Fibroblast of pulmonary artery (primary cell): Measurements from ENCODE around the gene PAFAH1B1.

Source experiments
- DNase-seq: peaks from one replicate; pipeline ENCODE4 v3.0.0-alpha.2; 2010; ENCODE audit warnings: low read depth
- H3K4me3 ChIP-seq: replicated peaks from 2 replicates; pipeline ENCODE4 v1.5.1; 2011; ENCODE audit warnings: low read depth, mild to moderate bottlenecking, control low read depth, low read length, moderate library complexity
- TF ChIP-seq, protein P1 (sequence below): IDR thresholded peaks from 2 replicates; pipeline ENCODE4 v1.5.1; 2011; ENCODE audit warnings: mild to moderate bottlenecking, control low read depth, low read length, inconsistent platforms; ENCODE audit errors: missing control alignments

Gene PAFAH1B1

DNA sequence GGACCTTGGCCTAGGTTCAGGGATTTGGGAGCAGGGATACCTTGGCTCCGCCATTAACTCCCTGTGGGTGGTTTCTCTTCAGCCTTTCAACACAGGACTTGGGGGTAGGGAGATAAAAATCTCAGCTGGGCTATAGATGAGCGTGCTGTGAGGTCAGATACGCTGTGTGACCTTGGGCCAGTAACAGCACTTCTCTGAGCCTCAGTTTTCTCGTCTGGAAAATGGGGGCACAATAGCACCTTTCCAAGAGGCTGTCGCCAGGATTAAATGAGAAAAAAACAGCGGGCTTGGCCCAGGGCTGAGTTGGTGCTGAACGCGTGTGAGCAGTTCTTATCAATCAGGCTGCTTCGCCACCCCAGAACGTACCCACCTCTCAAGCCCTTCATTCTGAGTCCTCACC is 138.4 kb downstream of the PAFAH1B1 start:
- no peak overlapping the region for H3K4me3 ChIP-seq
- no peak for DNase-seq
- TF ChIP-seq, protein P1, sequence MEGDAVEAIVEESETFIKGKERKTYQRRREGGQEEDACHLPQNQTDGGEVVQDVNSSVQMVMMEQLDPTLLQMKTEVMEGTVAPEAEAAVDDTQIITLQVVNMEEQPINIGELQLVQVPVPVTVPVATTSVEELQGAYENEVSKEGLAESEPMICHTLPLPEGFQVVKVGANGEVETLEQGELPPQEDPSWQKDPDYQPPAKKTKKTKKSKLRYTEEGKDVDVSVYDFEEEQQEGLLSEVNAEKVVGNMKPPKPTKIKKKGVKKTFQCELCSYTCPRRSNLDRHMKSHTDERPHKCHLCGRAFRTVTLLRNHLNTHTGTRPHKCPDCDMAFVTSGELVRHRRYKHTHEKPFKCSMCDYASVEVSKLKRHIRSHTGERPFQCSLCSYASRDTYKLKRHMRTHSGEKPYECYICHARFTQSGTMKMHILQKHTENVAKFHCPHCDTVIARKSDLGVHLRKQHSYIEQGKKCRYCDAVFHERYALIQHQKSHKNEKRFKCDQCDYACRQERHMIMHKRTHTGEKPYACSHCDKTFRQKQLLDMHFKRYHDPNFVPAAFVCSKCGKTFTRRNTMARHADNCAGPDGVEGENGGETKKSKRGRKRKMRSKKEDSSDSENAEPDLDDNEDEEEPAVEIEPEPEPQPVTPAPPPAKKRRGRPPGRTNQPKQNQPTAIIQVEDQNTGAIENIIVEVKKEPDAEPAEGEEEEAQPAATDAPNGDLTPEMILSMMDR, result no peak

DNA sequence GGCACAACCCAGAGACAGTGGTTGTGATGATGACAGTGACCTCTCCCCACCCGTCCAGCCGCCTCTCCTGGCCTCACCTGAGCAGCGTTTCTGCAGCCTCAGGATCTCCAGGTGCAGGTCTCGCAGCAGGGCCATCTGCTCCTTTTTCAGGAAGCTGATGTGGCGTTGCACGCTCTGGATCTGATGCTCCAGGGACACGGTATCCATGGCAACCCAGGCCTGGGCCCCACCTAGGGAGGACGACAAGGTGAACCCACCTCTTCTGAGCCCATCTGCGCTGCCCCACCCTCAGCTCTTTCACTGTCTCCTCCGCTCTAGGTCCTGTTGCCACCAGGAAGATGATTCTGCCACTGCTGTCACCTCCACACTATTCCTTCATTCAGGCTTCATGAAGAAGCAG is 141.5 kb downstream of the PAFAH1B1 start:
- TF ChIP-seq, protein P1, result no peak
- DNase-seq, result no peak
- no peak overlapping the region for H3K4me3 ChIP-seq
